Measurements from ENCODE around the gene CPSF4L. TPM values are rescaled to one million over a fixed set of nuclear protein-coding genes. Genes with fewer than 3 reads are reported as not detected.

The CPSF4L gene
- total RNA-seq, 1 donor from 2014 or later, result not detected

DNA sequence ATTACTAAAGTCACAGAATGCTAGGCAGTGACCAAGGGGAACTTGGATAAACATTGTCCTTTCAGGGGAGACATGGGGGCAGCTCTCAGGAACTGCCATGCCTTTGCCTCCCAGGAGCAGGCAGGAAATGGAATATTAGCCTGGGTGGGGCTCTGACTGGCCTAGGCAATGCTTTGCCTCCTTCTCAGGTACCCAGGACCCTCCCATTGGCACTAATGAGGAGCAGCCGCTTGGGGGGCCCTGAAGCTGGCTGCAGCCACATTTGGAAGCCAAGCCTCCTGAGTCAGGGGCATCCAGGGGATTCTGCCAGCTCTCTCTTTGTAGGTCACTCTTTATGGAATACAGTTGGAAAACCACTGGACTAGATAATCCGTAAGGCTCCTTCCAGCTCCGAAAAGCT lies 5.5 kb downstream of the CPSF4L start:
- Histone ChIP-seq H3K36me3 (no peaks in the 10 kb centered on the region), H3K27ac (replicated peaks) (no peak overlapping the region), H3K4me1 (peaks cover 7% of the 10 kb centered on the region), H3K9me3 (replicated peaks) (no peaks in the 10 kb centered on the region), H3K27me3 (ENCODE audit: low read depth) (no peaks in the 10 kb centered on the region), H3K4me3 (no peak overlapping the region)
- TF ChIP-seq, protein P1, sequence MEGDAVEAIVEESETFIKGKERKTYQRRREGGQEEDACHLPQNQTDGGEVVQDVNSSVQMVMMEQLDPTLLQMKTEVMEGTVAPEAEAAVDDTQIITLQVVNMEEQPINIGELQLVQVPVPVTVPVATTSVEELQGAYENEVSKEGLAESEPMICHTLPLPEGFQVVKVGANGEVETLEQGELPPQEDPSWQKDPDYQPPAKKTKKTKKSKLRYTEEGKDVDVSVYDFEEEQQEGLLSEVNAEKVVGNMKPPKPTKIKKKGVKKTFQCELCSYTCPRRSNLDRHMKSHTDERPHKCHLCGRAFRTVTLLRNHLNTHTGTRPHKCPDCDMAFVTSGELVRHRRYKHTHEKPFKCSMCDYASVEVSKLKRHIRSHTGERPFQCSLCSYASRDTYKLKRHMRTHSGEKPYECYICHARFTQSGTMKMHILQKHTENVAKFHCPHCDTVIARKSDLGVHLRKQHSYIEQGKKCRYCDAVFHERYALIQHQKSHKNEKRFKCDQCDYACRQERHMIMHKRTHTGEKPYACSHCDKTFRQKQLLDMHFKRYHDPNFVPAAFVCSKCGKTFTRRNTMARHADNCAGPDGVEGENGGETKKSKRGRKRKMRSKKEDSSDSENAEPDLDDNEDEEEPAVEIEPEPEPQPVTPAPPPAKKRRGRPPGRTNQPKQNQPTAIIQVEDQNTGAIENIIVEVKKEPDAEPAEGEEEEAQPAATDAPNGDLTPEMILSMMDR (IDR thresholded peaks at IDR 0.05; ENCODE audit: borderline replicate concordance), result no peak
- intact Hi-C loops (cut with micrococcal nuclease), result no loop called here
- no peak for DNase-seq

DNA sequence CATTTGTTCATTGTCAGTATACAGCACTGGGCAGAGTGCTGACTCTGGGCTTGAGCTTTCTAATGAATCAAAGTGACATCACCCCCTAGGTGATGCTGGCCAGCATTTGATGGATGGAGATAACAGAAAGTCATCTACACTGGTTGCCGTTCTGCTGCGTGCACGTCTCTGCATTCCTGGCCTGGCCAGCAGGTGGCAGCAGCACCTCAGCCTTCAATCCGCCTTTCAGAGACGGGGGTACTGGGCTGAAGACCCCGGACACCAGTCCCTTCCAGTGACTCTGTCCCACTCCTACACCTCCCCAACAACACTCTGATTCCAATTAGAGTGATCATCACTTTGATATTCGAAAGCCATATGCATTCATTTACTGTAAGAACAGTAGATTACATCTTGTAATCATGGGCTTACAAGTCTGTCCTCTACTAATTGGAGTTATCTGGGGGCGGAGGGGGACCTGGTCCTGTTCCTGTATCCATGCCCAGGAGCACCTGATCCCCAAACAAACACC lies 6.0 kb downstream of the CPSF4L start:
- Histone ChIP-seq H3K27ac (replicated peaks) (no peak overlapping the region), H3K9me3 (replicated peaks) (no peaks in the 10 kb centered on the region), H3K27me3 (ENCODE audit: low read depth) (no peaks in the 10 kb centered on the region), H3K4me3 (no peak overlapping the region), H3K4me1 (peaks cover 7% of the 10 kb centered on the region), H3K36me3 (no peaks in the 10 kb centered on the region)
- peak; percentile 50 for DNase-seq
- intact Hi-C loops (cut with micrococcal nuclease), result no loop called here
- TF ChIP-seq, protein P1 (IDR thresholded peaks at IDR 0.05; ENCODE audit: borderline replicate concordance), result peak; percentile 99

DNA sequence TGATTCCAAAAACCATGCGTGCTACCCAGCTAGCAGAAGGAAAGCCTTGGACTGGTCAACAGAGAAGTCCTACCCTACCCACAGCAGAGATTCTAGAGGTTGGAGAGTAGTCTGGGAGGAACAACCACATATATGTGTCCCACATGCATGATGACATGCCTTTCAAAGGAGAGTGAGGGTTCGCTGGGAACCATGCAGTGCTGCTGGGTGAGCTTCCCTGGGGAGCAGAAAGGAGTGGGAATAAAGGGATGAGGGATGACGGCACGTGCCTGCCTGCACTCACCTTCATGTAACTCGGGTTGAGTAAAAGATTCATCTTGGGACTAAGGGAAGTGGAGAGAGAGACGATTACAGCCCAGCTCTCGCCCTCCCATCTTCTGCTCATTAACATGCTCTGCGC lies 9.8 kb downstream of the CPSF4L start:
- Histone ChIP-seq H3K4me3 (no peak overlapping the region), H3K9me3 (replicated peaks) (no peaks in the 10 kb centered on the region), H3K36me3 (peaks cover 7% of the 10 kb centered on the region), H3K27me3 (ENCODE audit: low read depth) (no peaks in the 10 kb centered on the region), H3K27ac (replicated peaks) (no peak overlapping the region), H3K4me1 (peaks cover 7% of the 10 kb centered on the region)
- DNase-seq, result no peak
- TF ChIP-seq, protein P1 (IDR thresholded peaks at IDR 0.05; ENCODE audit: borderline replicate concordance), result no peak
- intact Hi-C loops (cut with micrococcal nuclease), result no loop called here

DNA sequence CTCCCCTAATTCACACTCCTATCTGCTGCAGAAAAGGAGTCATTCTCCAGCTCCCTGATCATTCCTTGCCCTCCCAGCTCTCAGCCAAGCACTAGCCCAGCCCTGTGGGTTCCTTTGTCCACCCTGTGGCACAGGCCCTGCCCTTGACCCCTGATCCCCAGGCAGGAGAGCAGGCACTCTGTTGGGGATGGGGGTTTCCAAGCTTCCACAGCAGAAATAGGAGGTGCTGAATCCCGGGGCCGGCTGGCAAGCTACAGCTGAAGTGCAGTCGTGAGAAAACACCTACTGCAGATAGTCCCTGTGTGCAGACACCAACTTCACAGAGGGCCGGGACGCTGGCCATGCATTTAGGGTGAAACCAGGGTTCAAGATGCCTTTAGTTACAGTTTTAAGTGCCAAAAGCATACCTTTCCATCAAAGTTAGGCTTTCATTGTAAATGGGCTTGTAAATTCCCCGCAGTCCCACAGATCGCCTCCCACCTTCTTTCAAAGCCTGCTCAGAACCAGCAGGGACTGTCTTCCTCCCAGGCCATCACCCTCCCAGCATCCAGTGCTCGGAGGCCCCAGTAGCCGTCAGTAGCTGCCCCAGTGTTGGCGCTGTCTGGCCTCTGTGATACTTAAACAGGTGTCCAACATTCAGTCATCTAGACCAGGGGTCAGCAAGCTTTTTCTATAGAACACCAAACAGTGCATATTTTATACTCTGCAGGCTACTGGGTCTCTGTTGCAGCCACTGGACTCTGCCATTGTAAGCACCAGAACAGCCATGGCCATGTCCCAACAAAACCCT lies 10.6 kb downstream of the CPSF4L start:
- intact Hi-C loops (cut with micrococcal nuclease), result no loop called here

DNA sequence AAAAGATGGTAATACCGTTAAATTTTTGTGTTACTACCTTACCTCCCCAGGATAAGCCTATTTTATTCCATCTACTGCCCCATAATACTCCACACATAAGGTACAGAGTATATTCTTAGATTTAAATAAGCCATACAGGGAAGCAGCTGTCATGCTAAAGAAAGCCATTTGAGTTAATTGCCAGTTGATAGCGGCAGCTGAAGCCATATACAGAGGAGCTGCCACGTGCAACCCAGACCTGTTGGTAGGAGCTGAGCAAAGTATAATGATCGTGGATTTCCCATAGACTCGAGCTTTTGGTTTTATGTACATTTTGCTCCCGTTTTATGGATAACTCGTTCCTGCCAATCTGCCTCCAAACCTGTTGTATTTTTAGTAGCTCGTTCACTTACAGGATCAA lies 12.0 kb downstream of the CPSF4L start:
- no peak overlapping the region for H3K27ac ChIP-seq (replicated peaks)
- H3K27me3 ChIP-seq (ENCODE audit: low read depth), result no peaks in the 10 kb centered on the region
- DNase-seq, result no peak
- H3K36me3 ChIP-seq, result peaks cover 24% of the 10 kb centered on the region
- intact Hi-C loops (cut with micrococcal nuclease), result no loop called here
- no peaks in the 10 kb centered on the region for H3K4me1 ChIP-seq
- TF ChIP-seq, protein P1 (IDR thresholded peaks at IDR 0.05; ENCODE audit: borderline replicate concordance), result no peak
- no peak overlapping the region for H3K4me3 ChIP-seq
- H3K9me3 ChIP-seq (replicated peaks), result no peaks in the 10 kb centered on the region

More for the DNA sequence above, 10.6 kb downstream of the CPSF4L start:
- Histone ChIP-seq H3K27ac (replicated peaks) (no peak overlapping the region), H3K4me3 (no peak overlapping the region), H3K27me3 (ENCODE audit: low read depth) (no peaks in the 10 kb centered on the region), H3K4me1 (peaks cover 4% of the 10 kb centered on the region), H3K9me3 (replicated peaks) (no peaks in the 10 kb centered on the region), H3K36me3 (peaks cover 13% of the 10 kb centered on the region)
- DNase-seq, result no peak
- TF ChIP-seq, protein P1 (IDR thresholded peaks at IDR 0.05; ENCODE audit: borderline replicate concordance), result no peak

Data from left ventricle myocardium inferior (tissue), 1 donor.